SK-N-SH (cell line): ENCODE results near the gene MEPE. TPM values are rescaled to one million over a fixed set of nuclear protein-coding genes. Genes with fewer than 3 reads are reported as not detected.

Source experiments
- CTCF ChIA-PET: fragments of 300-600, 350-600 bp; formaldehyde crosslinking; extraction: SDS; loops from one replicate; lab custom pipeline; 2021; lab: Yijun Ruan, JAX
- POLR2A ChIA-PET: fragments of 350-600 bp; sonication (Branson Sonifier 250); formaldehyde crosslinking; extraction: SDS; loops from one replicate; lab custom pipeline; 2020; ENCODE audit warnings: antibody characterized with exemption, inconsistent platforms; lab: Yijun Ruan, JAX
- DNase-seq: peaks from one replicate; pipeline ENCODE4 v3.0.0; 2012
- H2AFZ ChIP-seq: fragments of 200-600 bp; sonication (generic); 2 replicates; pipeline ENCODE4 v1.8.1; 2016; ENCODE audit warnings: antibody characterized with exemption, mild to moderate bottlenecking, low read depth
- H3F3A ChIP-seq: fragments of 200-600 bp; sonication (generic); replicated peaks from 2 replicates; pipeline ENCODE3; 2016; ENCODE audit warnings: antibody characterized with exemption, mild to moderate bottlenecking; ENCODE audit not compliant: insufficient read depth
- H3K27ac ChIP-seq, 2 experiments: fragments of 200-500 bp in 1 of 2; fragments of 200-600 bp in 1 of 2; sonication (Bioruptor generic) in 1 of 2; sonication (generic), shearing (Covaris generic) in 1 of 2; 2 replicates each; pipeline versions ENCODE4 v1.5.1 to v1.6.1; 2014 to 2016; ENCODE audit warnings: low read depth in 2 of 2, inconsistent platforms in 1 of 2, low read length in 1 of 2, mild to moderate bottlenecking in 1 of 2, mixed read lengths in 1 of 2
- H3K27me3 ChIP-seq: fragments of 200-600 bp; sonication (generic), shearing (Covaris generic); 2 replicates; pipeline ENCODE4 v1.6.1; 2016; ENCODE audit warnings: mixed run types; ENCODE audit not compliant: insufficient read depth
- H3K36me3 ChIP-seq, 2 experiments: fragments of 200-500 bp in 1 of 2; fragments of 200-600 bp in 1 of 2; sonication (Bioruptor generic) in 1 of 2; sonication (generic) in 1 of 2; replicated peaks in 1 of 2; 2 replicates each; pipeline versions ENCODE3 to v1.5.1; 2014 to 2016; ENCODE audit warnings: low read length in 1 of 2, mild to moderate bottlenecking in 1 of 2; ENCODE audit not compliant: insufficient read depth in 2 of 2, control insufficient read depth in 1 of 2
- H3K4me1 ChIP-seq, 2 experiments: fragments of 200-500 bp in 1 of 2; fragments of 200-600 bp in 1 of 2; sonication (Bioruptor generic) in 1 of 2; sonication (generic), shearing (Covaris generic) in 1 of 2; 2 replicates each; pipeline versions ENCODE4 v1.5.1 to v1.6.1; 2014 to 2016; ENCODE audit warnings: low read depth in 1 of 2, low read length in 1 of 2, mixed run types in 1 of 2; ENCODE audit not compliant: insufficient read depth in 2 of 2, control insufficient read depth in 1 of 2
- H3K4me2 ChIP-seq: fragments of 200-600 bp; sonication (generic), shearing (Covaris generic); 2 replicates; pipeline ENCODE4 v1.6.1; 2017; ENCODE audit warnings: mixed run types
- H3K4me3 ChIP-seq, 2 experiments: fragments of 200-500 bp in 1 of 2; fragments of 200-600 bp in 1 of 2; sonication (Bioruptor generic) in 1 of 2; sonication (generic), shearing (Covaris generic) in 1 of 2; 2 replicates each; pipeline versions ENCODE4 v1.5.1 to v1.8.1; 2014 to 2016; ENCODE audit warnings: low read depth in 2 of 2, inconsistent platforms in 1 of 2, low read length in 1 of 2, mild to moderate bottlenecking in 1 of 2, mixed read lengths in 1 of 2, moderate library complexity in 1 of 2
- H3K79me2 ChIP-seq: fragments of 200-600 bp; sonication (generic); 2 replicates; pipeline ENCODE4 v1.8.1; 2017; ENCODE audit warnings: mild to moderate bottlenecking; ENCODE audit not compliant: insufficient read depth
- H3K9ac ChIP-seq: fragments of 200-600 bp; sonication (generic); 2 replicates; pipeline ENCODE4 v1.6.1; 2017; ENCODE audit warnings: mixed run types
- H3K9me2 ChIP-seq: fragments of 200-600 bp; sonication (generic); 2 replicates; pipeline ENCODE4 v1.6.1; 2017; ENCODE audit warnings: mixed run types
- H3K9me3 ChIP-seq: fragments of 200-600 bp; sonication (generic); 2 replicates; pipeline ENCODE4 v1.6.1; 2017; ENCODE audit warnings: mixed run types, mild to moderate bottlenecking, moderate library complexity
- H4K20me1 ChIP-seq: fragments of 200-600 bp; sonication (generic); 2 replicates; pipeline ENCODE4 v1.6.1; 2017; ENCODE audit warnings: mild to moderate bottlenecking, mixed run types; ENCODE audit not compliant: insufficient read depth
- CHD2 ChIP-seq: fragments of 150-350 bp; IDR thresholded peaks from 2 replicates; pipeline ENCODE4 v1.6.1; 2018; ENCODE audit warnings: low read length; ENCODE audit not compliant: partially characterized antibody
- CTCF ChIP-seq: fragments of 200-600 bp; sonication (generic); IDR thresholded peaks from 2 replicates; pipeline ENCODE4 v1.6.1; 2017; ENCODE audit warnings: antibody characterized with exemption, mild to moderate bottlenecking, moderate library complexity
- EP300 ChIP-seq, 2 experiments: IDR thresholded peaks; 2 replicates each; pipeline versions ENCODE4 v1.4.0 to v1.6.1; 2012; ENCODE audit warnings: borderline replicate concordance in 1 of 2, low read depth in 1 of 2, low read length in 1 of 2
- EZH2phosphoT487 ChIP-seq: fragments of 200-600 bp; sonication (generic); IDR thresholded peaks from 2 replicates; pipeline ENCODE4 v1.6.1; 2017; ENCODE audit warnings: low read depth, mixed run types, mild to moderate bottlenecking, antibody characterized with exemption, moderate library complexity, borderline replicate concordance
- FOSL2 ChIP-seq: IDR thresholded peaks from 2 replicates; pipeline ENCODE4 v1.4.0; 2012; ENCODE audit warnings: low read depth, mild to moderate bottlenecking, moderate library complexity, borderline replicate concordance
- FOXJ3 ChIP-seq: sonication (generic); formaldehyde crosslinking; IDR thresholded peaks from 2 replicates; pipeline ENCODE4 v1.5.1; 2020; ENCODE audit warnings: mild to moderate bottlenecking, missing genetic modification reagents
- FOXM1 ChIP-seq: IDR thresholded peaks from 2 replicates; pipeline ENCODE4 v1.4.0; 2012; ENCODE audit warnings: low read depth, mild to moderate bottlenecking
- JUND ChIP-seq: IDR thresholded peaks from 2 replicates; pipeline ENCODE4 v1.4.0; 2012
- MAX ChIP-seq: IDR thresholded peaks from 2 replicates; pipeline ENCODE4 v1.4.0; 2012; ENCODE audit warnings: low read depth
- MEF2A ChIP-seq: IDR thresholded peaks from 2 replicates; pipeline ENCODE4 v1.4.0; 2012; ENCODE audit warnings: low read depth, borderline replicate concordance
- NFIC ChIP-seq: IDR thresholded peaks from 2 replicates; pipeline ENCODE4 v1.4.0; 2012; ENCODE audit warnings: borderline replicate concordance
- NRF1 ChIP-seq: IDR thresholded peaks from 2 replicates; pipeline ENCODE4 v1.6.1; 2012; ENCODE audit warnings: low read depth, mild to moderate bottlenecking, low read length
- PBX3 ChIP-seq: IDR thresholded peaks from 2 replicates; pipeline ENCODE4; 2012
- POLR2AphosphoS5 ChIP-seq: IDR thresholded peaks from 2 replicates; pipeline ENCODE4 v1.6.1; 2012; ENCODE audit warnings: low read depth, low read length
- RAD21 ChIP-seq: IDR thresholded peaks from 2 replicates; pipeline ENCODE4 v1.6.1; 2012; ENCODE audit warnings: mild to moderate bottlenecking, low read length
- REST ChIP-seq: IDR thresholded peaks from 2 replicates; pipeline ENCODE4 v1.6.1; 2012; ENCODE audit warnings: mild to moderate bottlenecking, low read depth, low read length, moderate library complexity
- RXRA ChIP-seq: IDR thresholded peaks from 2 replicates; pipeline ENCODE4 v1.4.0; 2012; ENCODE audit warnings: low read depth, mild to moderate bottlenecking, borderline replicate concordance
- TAF1 ChIP-seq: IDR thresholded peaks from 2 replicates; pipeline ENCODE4 v1.6.1; 2012; ENCODE audit warnings: low read depth, mild to moderate bottlenecking, low read length, moderate library complexity, borderline replicate concordance
- TCF12 ChIP-seq: IDR thresholded peaks from 2 replicates; pipeline ENCODE4 v1.4.0; 2012
- TEAD4 ChIP-seq: IDR thresholded peaks from 2 replicates; pipeline ENCODE4 v1.4.0; 2012; ENCODE audit warnings: mild to moderate bottlenecking, borderline replicate concordance; ENCODE audit not compliant: insufficient read depth
- USF2 ChIP-seq: fragments of 150-350 bp; IDR thresholded peaks from 2 replicates; pipeline ENCODE4 v1.6.1; 2017; ENCODE audit warnings: antibody characterized with exemption, low read length, low read depth, borderline replicate concordance
- WGBS: methylation state at CpG from one replicate; pipeline ENCODE4 v1.1.6; 2017; ENCODE audit warnings: low lambda C conversion rate; 5-methylcytosine and 5-hydroxymethylcytosine counted together
- polyA plus RNA-seq, 3 experiments: library from polyadenylated mRNA; depleted of rRNA; stranded (reverse); fragments of >200 nt; gene quantifications; 2 replicates each; pipeline ENCODE4 v1.2.3, GENCODE V29; 2012

Gene MEPE
- polyA plus RNA-seq, 1 of the 3 experiments (the other 2 are of a cell fraction), result not detected

GRCh38 chr4:87884976-87885549, 52.3 kb downstream of the MEPE start:
- POLR2A ChIA-PET, result no interaction called here
- Histone ChIP-seq H3K9ac (no peak overlapping the region), H3K4me1 (peaks cover 0 to 3% of the 10 kb centered on the region in 2 experiments; a peak in 2 of 4 replicates), H3K27ac (no peak overlapping the region), H2AFZ (no peak overlapping the region), H3K9me3 (no peaks in the 10 kb centered on the region), H3K79me2 (no peaks in the 10 kb centered on the region), H3K9me2 (no peaks in the 10 kb centered on the region), H3K27me3 (no peaks in the 10 kb centered on the region), H3K4me2 (no peak overlapping the region), H4K20me1 (no peaks in the 10 kb centered on the region), H3F3A (no peaks in the 10 kb centered on the region), H3K36me3 (no peaks in the 10 kb centered on the region), H3K4me3 (no peak overlapping the region)
- no peak for TF ChIP-seq EP300 (IDR thresholded peaks at IDR 0.05; ENCODE audit: borderline replicate concordance in 1 of 2, low read depth in 1 of 2, low read length in 1 of 2)
- no peak for TF ChIP-seq USF2
- TF ChIP-seq JUND, result no peak
- TF ChIP-seq RAD21, result no peak
- TF ChIP-seq NFIC, result no peak
- TF ChIP-seq CHD2, result no peak
- no peak for TF ChIP-seq FOXJ3 (CRISPR knock-in tag)
- TF ChIP-seq REST, result no peak
- TF ChIP-seq EZH2phosphoT487, result no peak
- no peak for TF ChIP-seq MEF2A
- TF ChIP-seq POLR2AphosphoS5, result no peak
- 35% methylated on average over 8 of the region's 9 CpGs for WGBS
- CTCF ChIA-PET, result interaction anchor here (1.3 kb wide), 1 partner anchor 8 kb away, joined by 3 read pairs; no protein-coding TSS in a partner anchor
- peak; percentile 16 for DNase-seq

GRCh38 chr4:87886083-87886482, 53.3 kb downstream of the MEPE start:
- ChIA-PET POLR2A (no interaction called here), CTCF (no interaction called here)
- Histone ChIP-seq H3K27ac (no peak overlapping the region), H3K9ac (no peak overlapping the region), H2AFZ (no peak overlapping the region), H3K36me3 (no peaks in the 10 kb centered on the region), H3K4me3 (no peak overlapping the region), H3K9me3 (no peaks in the 10 kb centered on the region), H3F3A (no peaks in the 10 kb centered on the region), H4K20me1 (no peaks in the 10 kb centered on the region), H3K4me1 (peaks cover 0 to 3% of the 10 kb centered on the region in 2 experiments; a peak in 2 of 4 replicates), H3K4me2 (no peak overlapping the region), H3K27me3 (no peaks in the 10 kb centered on the region), H3K79me2 (no peaks in the 10 kb centered on the region), H3K9me2 (no peaks in the 10 kb centered on the region)
- 64% methylated on average over 6 of the region's 6 CpGs for WGBS
- DNase-seq, result no peak
- TF ChIP-seq TCF12, result no peak
- no peak for TF ChIP-seq NRF1
- TF ChIP-seq PBX3, result no peak
- TF ChIP-seq TAF1, result no peak
- no peak for TF ChIP-seq FOXM1
- no peak for TF ChIP-seq FOSL2
- TF ChIP-seq RXRA, result no peak
- TF ChIP-seq CTCF, result no peak
- TF ChIP-seq MAX, result no peak
- TF ChIP-seq NFIC, result no peak
- TF ChIP-seq RAD21, result no peak
- TF ChIP-seq EP300 (IDR thresholded peaks at IDR 0.05; ENCODE audit: borderline replicate concordance in 1 of 2, low read depth in 1 of 2, low read length in 1 of 2), result no peak
- no peak for TF ChIP-seq TEAD4
